Spleen (tissue), 7 donors: ENCODE data around the gene OTOG.

Experiments
- POLR2A ChIP-seq, 3 donors: fragments of 450-650 bp; IDR thresholded peaks; one replicate each; pipeline ENCODE4 v1.5.1; 2017; ENCODE audit warnings: antibody characterized with exemption in 3 of 3, mild to moderate bottlenecking in 1 of 3
- TF ChIP-seq, protein P1 (sequence below), 11 experiments: fragments of 200-600 bp in 7 of 11; fragments of 450-650 bp in 4 of 11; sonication (generic) in 4 of 11; IDR thresholded peaks in 8 of 11; conservative IDR thresholded peaks in 3 of 11; 1 replicate in 7 of 11; 2 replicates in 4 of 11; pipeline versions ENCODE4 v1.4.0 to v1.8.0; 2016 to 2021; ENCODE audit warnings: antibody characterized with exemption in 11 of 11, inconsistent platforms in 4 of 11, mild to moderate bottlenecking in 1 of 11
- donor health status: DM: no; HTN: no; CAD: no; lungs with moderate emphysema.
- donor health status: DM: no; HTN: no; CAD: no.
- donor health status: DM: no; HTN: no; CAD: no.

DNA sequence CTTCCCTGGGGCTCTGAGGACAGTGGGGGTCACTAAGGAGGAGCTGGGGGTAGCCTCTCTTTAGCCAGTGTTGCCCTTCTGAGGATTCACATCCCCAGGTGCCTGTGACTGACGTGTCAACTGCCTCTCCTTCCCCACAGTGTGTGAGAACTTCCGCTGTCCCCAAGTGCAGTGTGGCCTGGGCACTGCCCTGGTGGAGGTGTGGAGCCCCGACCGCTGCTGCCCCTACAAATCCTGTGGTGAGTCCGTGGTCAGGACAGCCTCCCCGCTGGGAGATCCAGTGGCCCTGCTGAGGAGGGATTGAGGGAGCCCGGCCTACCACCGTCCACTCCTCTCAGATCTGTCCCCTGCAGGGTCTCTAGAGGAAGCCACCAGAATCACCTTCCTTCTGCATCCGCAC is 91.3 kb downstream of the OTOG start:
- TF ChIP-seq, protein P1, sequence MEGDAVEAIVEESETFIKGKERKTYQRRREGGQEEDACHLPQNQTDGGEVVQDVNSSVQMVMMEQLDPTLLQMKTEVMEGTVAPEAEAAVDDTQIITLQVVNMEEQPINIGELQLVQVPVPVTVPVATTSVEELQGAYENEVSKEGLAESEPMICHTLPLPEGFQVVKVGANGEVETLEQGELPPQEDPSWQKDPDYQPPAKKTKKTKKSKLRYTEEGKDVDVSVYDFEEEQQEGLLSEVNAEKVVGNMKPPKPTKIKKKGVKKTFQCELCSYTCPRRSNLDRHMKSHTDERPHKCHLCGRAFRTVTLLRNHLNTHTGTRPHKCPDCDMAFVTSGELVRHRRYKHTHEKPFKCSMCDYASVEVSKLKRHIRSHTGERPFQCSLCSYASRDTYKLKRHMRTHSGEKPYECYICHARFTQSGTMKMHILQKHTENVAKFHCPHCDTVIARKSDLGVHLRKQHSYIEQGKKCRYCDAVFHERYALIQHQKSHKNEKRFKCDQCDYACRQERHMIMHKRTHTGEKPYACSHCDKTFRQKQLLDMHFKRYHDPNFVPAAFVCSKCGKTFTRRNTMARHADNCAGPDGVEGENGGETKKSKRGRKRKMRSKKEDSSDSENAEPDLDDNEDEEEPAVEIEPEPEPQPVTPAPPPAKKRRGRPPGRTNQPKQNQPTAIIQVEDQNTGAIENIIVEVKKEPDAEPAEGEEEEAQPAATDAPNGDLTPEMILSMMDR (IDR thresholded peaks at IDR 0.05 in 8 of 11, conservative IDR thresholded peaks at IDR 0.05 in 3 of 11): no peak
- no peak for TF ChIP-seq POLR2A (IDR thresholded peaks at IDR 0.05)
